ENCODE results near the gene NEBL. TPM values are rescaled to one million over a fixed set of nuclear protein-coding genes. Genes with fewer than 3 reads are reported as not detected.

The NEBL gene
- total RNA-seq, 1 donor from 2014 or later, result 4.6 TPM

GRCh38 chr10:20870834-20871233 is 26.3 kb downstream of the NEBL start:
- TF ChIP-seq, protein P1, sequence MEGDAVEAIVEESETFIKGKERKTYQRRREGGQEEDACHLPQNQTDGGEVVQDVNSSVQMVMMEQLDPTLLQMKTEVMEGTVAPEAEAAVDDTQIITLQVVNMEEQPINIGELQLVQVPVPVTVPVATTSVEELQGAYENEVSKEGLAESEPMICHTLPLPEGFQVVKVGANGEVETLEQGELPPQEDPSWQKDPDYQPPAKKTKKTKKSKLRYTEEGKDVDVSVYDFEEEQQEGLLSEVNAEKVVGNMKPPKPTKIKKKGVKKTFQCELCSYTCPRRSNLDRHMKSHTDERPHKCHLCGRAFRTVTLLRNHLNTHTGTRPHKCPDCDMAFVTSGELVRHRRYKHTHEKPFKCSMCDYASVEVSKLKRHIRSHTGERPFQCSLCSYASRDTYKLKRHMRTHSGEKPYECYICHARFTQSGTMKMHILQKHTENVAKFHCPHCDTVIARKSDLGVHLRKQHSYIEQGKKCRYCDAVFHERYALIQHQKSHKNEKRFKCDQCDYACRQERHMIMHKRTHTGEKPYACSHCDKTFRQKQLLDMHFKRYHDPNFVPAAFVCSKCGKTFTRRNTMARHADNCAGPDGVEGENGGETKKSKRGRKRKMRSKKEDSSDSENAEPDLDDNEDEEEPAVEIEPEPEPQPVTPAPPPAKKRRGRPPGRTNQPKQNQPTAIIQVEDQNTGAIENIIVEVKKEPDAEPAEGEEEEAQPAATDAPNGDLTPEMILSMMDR (conservative IDR thresholded peaks at IDR 0.05; ENCODE audit: low read depth, low read length), result no peak
- H3K4me3 ChIP-seq (ENCODE audit: low read depth, low read length), result no peak overlapping the region
- no peak for DNase-seq (ENCODE audit: low read depth)

- H3K4me3 ChIP-seq (ENCODE audit: low read depth, low read length), result no peak overlapping the region
- DNase-seq (ENCODE audit: low read depth), result no peak
- TF ChIP-seq, protein P1 (conservative IDR thresholded peaks at IDR 0.05; ENCODE audit: low read depth, low read length), result no peak
Observed at GRCh38 chr10:20863008-20863407, 34.1 kb downstream of the NEBL start.

GRCh38 chr10:20858292-20859124 is 38.6 kb downstream of the NEBL start:
- no peak overlapping the region for H3K4me3 ChIP-seq (ENCODE audit: low read depth, low read length)
- TF ChIP-seq, protein P1 (conservative IDR thresholded peaks at IDR 0.05; ENCODE audit: low read depth, low read length), result peak; percentile 54
- no peak for DNase-seq (ENCODE audit: low read depth)

- no peak for DNase-seq (ENCODE audit: low read depth)
- TF ChIP-seq, protein P1 (conservative IDR thresholded peaks at IDR 0.05; ENCODE audit: low read depth, low read length), result no peak
- H3K4me3 ChIP-seq (ENCODE audit: low read depth, low read length), result no peak overlapping the region
Observed at GRCh38 chr10:20856484-20856883, 40.6 kb downstream of the NEBL start.

- TF ChIP-seq, protein P1 (conservative IDR thresholded peaks at IDR 0.05; ENCODE audit: low read depth, low read length), result peak; percentile 46
- DNase-seq (ENCODE audit: low read depth), result no peak
- H3K4me3 ChIP-seq (ENCODE audit: low read depth, low read length), result no peak overlapping the region
Observed at GRCh38 chr10:20855398-20856038, 41.6 kb downstream of the NEBL start.

DNA sequence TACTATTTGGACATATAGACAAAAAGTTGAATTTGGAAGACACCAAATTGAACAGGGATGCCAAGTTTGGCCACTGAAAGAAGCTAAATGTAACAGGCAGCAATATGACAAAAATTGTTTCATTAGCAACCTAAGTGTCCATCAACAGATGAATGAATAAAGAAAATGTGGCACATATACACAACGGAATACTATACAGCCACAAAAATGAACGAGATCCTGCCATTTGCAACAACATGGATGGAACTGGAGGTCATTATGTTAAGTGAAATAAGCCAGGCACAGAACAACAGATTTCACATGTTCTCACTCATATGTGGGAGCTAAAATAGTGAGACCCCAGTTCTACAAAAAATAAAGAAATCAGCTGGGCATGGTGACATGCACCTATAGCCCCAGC is 43.8 kb downstream of the NEBL start:
- TF ChIP-seq, protein P1 (conservative IDR thresholded peaks at IDR 0.05; ENCODE audit: low read depth, low read length), result no peak
- no peak overlapping the region for H3K4me3 ChIP-seq (ENCODE audit: low read depth, low read length)
- DNase-seq (ENCODE audit: low read depth), result no peak
